ENCODE measurements around the gene AP3B2.
"Not testable (repeated sequence)": the region's sequence is repeated elsewhere in the genome, so short reads cannot be mapped to it uniquely, and the experiment has no call there.

AP3B2 gene

GRCh38 chr15:82644967-82645852, 64.5 kb downstream of the AP3B2 start:
- H3K9me3 ChIP-seq (ENCODE audit: control insufficient read depth in 5 of 5, low read length in 5 of 5); H3K36me3 ChIP-seq (ENCODE audit: control insufficient read depth in 5 of 5, insufficient read depth in 5 of 5, low read length in 5 of 5); H3K4me3 ChIP-seq (ENCODE audit: low read depth in 1 of 5, low read length in 5 of 5); H3K9ac ChIP-seq (ENCODE audit: low read length in 5 of 5); H3K27ac ChIP-seq (ENCODE audit: low read depth, low read length): not testable (repeated sequence)
- H3K27me3 ChIP-seq (ENCODE audit: control insufficient read depth in 5 of 5, insufficient read depth in 4 of 5, low read length in 5 of 5) = peaks cover 0 to 27% (median 16%) of the 10 kb centered on the region in 5 donors
- peaks cover 0 to 25% (median 23%) of the 10 kb centered on the region in 5 donors for H3K4me1 ChIP-seq (ENCODE audit: control insufficient read depth in 5 of 5, insufficient read depth in 5 of 5, low read length in 5 of 5)

- Histone ChIP-seq H3K4me1 (ENCODE audit: control insufficient read depth in 5 of 5, insufficient read depth in 5 of 5, low read length in 5 of 5) (peaks cover 0 to 25% (median 23%) of the 10 kb centered on the region in 5 donors), H3K27me3 (ENCODE audit: control insufficient read depth in 5 of 5, insufficient read depth in 4 of 5, low read length in 5 of 5) (peaks cover 0 to 28% (median 14%) of the 10 kb centered on the region in 5 donors), H3K9ac (ENCODE audit: low read length in 5 of 5) (no peak overlapping the region), H3K27ac (ENCODE audit: low read depth, low read length) (no peak overlapping the region), H3K36me3 (ENCODE audit: control insufficient read depth in 5 of 5, insufficient read depth in 5 of 5, low read length in 5 of 5) (no peaks in the 10 kb centered on the region), H3K9me3 (ENCODE audit: control insufficient read depth in 5 of 5, low read length in 5 of 5) (no peaks in the 10 kb centered on the region), H3K4me3 (ENCODE audit: low read depth in 1 of 5, low read length in 5 of 5) (no peak overlapping the region)
Observed at GRCh38 chr15:82643992-82644391, 65.7 kb downstream of the AP3B2 start.

- Histone ChIP-seq H3K4me1 (ENCODE audit: control insufficient read depth in 5 of 5, insufficient read depth in 5 of 5, low read length in 5 of 5) (peaks cover 0 to 17% (median 16%) of the 10 kb centered on the region in 5 donors), H3K27ac (ENCODE audit: low read depth, low read length) (no peak overlapping the region), H3K4me3 (ENCODE audit: low read depth in 1 of 5, low read length in 5 of 5) (no peak overlapping the region), H3K27me3 (ENCODE audit: control insufficient read depth in 5 of 5, insufficient read depth in 4 of 5, low read length in 5 of 5) (peaks cover 0 to 28% (median 5%) of the 10 kb centered on the region in 5 donors), H3K9me3 (ENCODE audit: control insufficient read depth in 5 of 5, low read length in 5 of 5) (no peaks in the 10 kb centered on the region), H3K36me3 (ENCODE audit: control insufficient read depth in 5 of 5, insufficient read depth in 5 of 5, low read length in 5 of 5) (no peaks in the 10 kb centered on the region), H3K9ac (ENCODE audit: low read length in 5 of 5) (no peak overlapping the region)
Observed at GRCh38 chr15:82642656-82643055, 67.0 kb downstream of the AP3B2 start.

GRCh38 chr15:82641129-82641798, 68.4 kb downstream of the AP3B2 start:
- Histone ChIP-seq H3K36me3 (ENCODE audit: control insufficient read depth in 5 of 5, insufficient read depth in 5 of 5, low read length in 5 of 5) (no peaks in the 10 kb centered on the region), H3K4me1 (ENCODE audit: control insufficient read depth in 5 of 5, insufficient read depth in 5 of 5, low read length in 5 of 5) (peaks cover 0 to 4% (median 3%) of the 10 kb centered on the region in 5 donors), H3K4me3 (ENCODE audit: low read depth in 1 of 5, low read length in 5 of 5) (no peak overlapping the region), H3K9me3 (ENCODE audit: control insufficient read depth in 5 of 5, low read length in 5 of 5) (no peaks in the 10 kb centered on the region), H3K27me3 (ENCODE audit: control insufficient read depth in 5 of 5, insufficient read depth in 4 of 5, low read length in 5 of 5) (peaks cover 0 to 19% (median 5%) of the 10 kb centered on the region in 5 donors), H3K9ac (ENCODE audit: low read length in 5 of 5) (no peak overlapping the region), H3K27ac (ENCODE audit: low read depth, low read length) (no peak overlapping the region)

- H3K4me1 ChIP-seq (ENCODE audit: control insufficient read depth in 5 of 5, insufficient read depth in 5 of 5, low read length in 5 of 5) = no peaks in the 10 kb centered on the region
- no peaks in the 10 kb centered on the region for H3K36me3 ChIP-seq (ENCODE audit: control insufficient read depth in 5 of 5, insufficient read depth in 5 of 5, low read length in 5 of 5)
- peaks cover 0 to 13% (median 5%) of the 10 kb centered on the region in 5 donors for H3K27me3 ChIP-seq (ENCODE audit: control insufficient read depth in 5 of 5, insufficient read depth in 4 of 5, low read length in 5 of 5)
- H3K27ac ChIP-seq (ENCODE audit: low read depth, low read length) = no peak overlapping the region
- H3K9ac ChIP-seq (ENCODE audit: low read length in 5 of 5) = no peak overlapping the region
- no peaks in the 10 kb centered on the region for H3K9me3 ChIP-seq (ENCODE audit: control insufficient read depth in 5 of 5, low read length in 5 of 5)
- H3K4me3 ChIP-seq (ENCODE audit: low read depth in 1 of 5, low read length in 5 of 5) = no peak overlapping the region
Observed at GRCh38 chr15:82640672-82641071, 69.0 kb downstream of the AP3B2 start.

GRCh38 chr15:82635798-82636197, 73.9 kb downstream of the AP3B2 start:
- H3K9ac ChIP-seq (ENCODE audit: low read length in 5 of 5) = no peak overlapping the region
- H3K27ac ChIP-seq (ENCODE audit: low read depth, low read length) = no peak overlapping the region
- no peaks in the 10 kb centered on the region for H3K9me3 ChIP-seq (ENCODE audit: control insufficient read depth in 5 of 5, low read length in 5 of 5)
- no peaks in the 10 kb centered on the region for H3K36me3 ChIP-seq (ENCODE audit: control insufficient read depth in 5 of 5, insufficient read depth in 5 of 5, low read length in 5 of 5)
- H3K4me3 ChIP-seq (ENCODE audit: low read depth in 1 of 5, low read length in 5 of 5) = no peak overlapping the region
- peaks cover 0 to 6% (median 0%) of the 10 kb centered on the region in 5 donors for H3K27me3 ChIP-seq (ENCODE audit: control insufficient read depth in 5 of 5, insufficient read depth in 4 of 5, low read length in 5 of 5)
- no peaks in the 10 kb centered on the region for H3K4me1 ChIP-seq (ENCODE audit: control insufficient read depth in 5 of 5, insufficient read depth in 5 of 5, low read length in 5 of 5)

GRCh38 chr15:82630033-82630432, 79.6 kb downstream of the AP3B2 start:
- no peak overlapping the region for H3K9ac ChIP-seq (ENCODE audit: low read length in 5 of 5)
- H3K4me3 ChIP-seq (ENCODE audit: low read depth in 1 of 5, low read length in 5 of 5) = no peak overlapping the region
- H3K9me3 ChIP-seq (ENCODE audit: control insufficient read depth in 5 of 5, low read length in 5 of 5) = no peaks in the 10 kb centered on the region
- H3K27me3 ChIP-seq (ENCODE audit: control insufficient read depth in 5 of 5, insufficient read depth in 4 of 5, low read length in 5 of 5) = no peaks in the 10 kb centered on the region
- H3K36me3 ChIP-seq (ENCODE audit: control insufficient read depth in 5 of 5, insufficient read depth in 5 of 5, low read length in 5 of 5) = no peaks in the 10 kb centered on the region
- no peaks in the 10 kb centered on the region for H3K4me1 ChIP-seq (ENCODE audit: control insufficient read depth in 5 of 5, insufficient read depth in 5 of 5, low read length in 5 of 5)
- H3K27ac ChIP-seq (ENCODE audit: low read depth, low read length) = no peak overlapping the region

GRCh38 chr15:82625136-82625535, 84.5 kb downstream of the AP3B2 start:
- Histone ChIP-seq H3K4me1 (ENCODE audit: control insufficient read depth in 5 of 5, insufficient read depth in 5 of 5, low read length in 5 of 5) (no peaks in the 10 kb centered on the region), H3K36me3 (ENCODE audit: control insufficient read depth in 5 of 5, insufficient read depth in 5 of 5, low read length in 5 of 5) (no peaks in the 10 kb centered on the region), H3K4me3 (ENCODE audit: low read depth in 1 of 5, low read length in 5 of 5) (no peak overlapping the region), H3K27ac (ENCODE audit: low read depth, low read length) (no peak overlapping the region), H3K27me3 (ENCODE audit: control insufficient read depth in 5 of 5, insufficient read depth in 4 of 5, low read length in 5 of 5) (no peaks in the 10 kb centered on the region), H3K9me3 (ENCODE audit: control insufficient read depth in 5 of 5, low read length in 5 of 5) (no peaks in the 10 kb centered on the region), H3K9ac (ENCODE audit: low read length in 5 of 5) (no peak overlapping the region)

GRCh38 chr15:82624438-82624837, 85.2 kb downstream of the AP3B2 start:
- Histone ChIP-seq H3K9ac (ENCODE audit: low read length in 5 of 5) (no peak overlapping the region), H3K36me3 (ENCODE audit: control insufficient read depth in 5 of 5, insufficient read depth in 5 of 5, low read length in 5 of 5) (no peaks in the 10 kb centered on the region), H3K4me1 (ENCODE audit: control insufficient read depth in 5 of 5, insufficient read depth in 5 of 5, low read length in 5 of 5) (no peaks in the 10 kb centered on the region), H3K4me3 (ENCODE audit: low read depth in 1 of 5, low read length in 5 of 5) (no peak overlapping the region), H3K9me3 (ENCODE audit: control insufficient read depth in 5 of 5, low read length in 5 of 5) (no peaks in the 10 kb centered on the region), H3K27me3 (ENCODE audit: control insufficient read depth in 5 of 5, insufficient read depth in 4 of 5, low read length in 5 of 5) (no peaks in the 10 kb centered on the region), H3K27ac (ENCODE audit: low read depth, low read length) (no peak overlapping the region)

- no peak overlapping the region for H3K4me3 ChIP-seq (ENCODE audit: low read depth in 1 of 5, low read length in 5 of 5)
- H3K9me3 ChIP-seq (ENCODE audit: control insufficient read depth in 5 of 5, low read length in 5 of 5) = no peaks in the 10 kb centered on the region
- H3K36me3 ChIP-seq (ENCODE audit: control insufficient read depth in 5 of 5, insufficient read depth in 5 of 5, low read length in 5 of 5) = no peaks in the 10 kb centered on the region
- no peak overlapping the region for H3K9ac ChIP-seq (ENCODE audit: low read length in 5 of 5)
- H3K4me1 ChIP-seq (ENCODE audit: control insufficient read depth in 5 of 5, insufficient read depth in 5 of 5, low read length in 5 of 5) = no peaks in the 10 kb centered on the region
- no peak overlapping the region for H3K27ac ChIP-seq (ENCODE audit: low read depth, low read length)
- H3K27me3 ChIP-seq (ENCODE audit: control insufficient read depth in 5 of 5, insufficient read depth in 4 of 5, low read length in 5 of 5) = no peaks in the 10 kb centered on the region
Observed at GRCh38 chr15:82624008-82624407, 85.7 kb downstream of the AP3B2 start.
